Measurements from ENCODE around the gene DAB2IP. TPM values are rescaled to one million over a fixed set of nuclear protein-coding genes. Genes with fewer than 3 reads are reported as not detected.

The DAB2IP gene
- total and polyA plus RNA-seq, 2 donors (not counting 1 experiment from before 2014, with no cell fraction given) = 14.6 to 16.5 TPM

DNA sequence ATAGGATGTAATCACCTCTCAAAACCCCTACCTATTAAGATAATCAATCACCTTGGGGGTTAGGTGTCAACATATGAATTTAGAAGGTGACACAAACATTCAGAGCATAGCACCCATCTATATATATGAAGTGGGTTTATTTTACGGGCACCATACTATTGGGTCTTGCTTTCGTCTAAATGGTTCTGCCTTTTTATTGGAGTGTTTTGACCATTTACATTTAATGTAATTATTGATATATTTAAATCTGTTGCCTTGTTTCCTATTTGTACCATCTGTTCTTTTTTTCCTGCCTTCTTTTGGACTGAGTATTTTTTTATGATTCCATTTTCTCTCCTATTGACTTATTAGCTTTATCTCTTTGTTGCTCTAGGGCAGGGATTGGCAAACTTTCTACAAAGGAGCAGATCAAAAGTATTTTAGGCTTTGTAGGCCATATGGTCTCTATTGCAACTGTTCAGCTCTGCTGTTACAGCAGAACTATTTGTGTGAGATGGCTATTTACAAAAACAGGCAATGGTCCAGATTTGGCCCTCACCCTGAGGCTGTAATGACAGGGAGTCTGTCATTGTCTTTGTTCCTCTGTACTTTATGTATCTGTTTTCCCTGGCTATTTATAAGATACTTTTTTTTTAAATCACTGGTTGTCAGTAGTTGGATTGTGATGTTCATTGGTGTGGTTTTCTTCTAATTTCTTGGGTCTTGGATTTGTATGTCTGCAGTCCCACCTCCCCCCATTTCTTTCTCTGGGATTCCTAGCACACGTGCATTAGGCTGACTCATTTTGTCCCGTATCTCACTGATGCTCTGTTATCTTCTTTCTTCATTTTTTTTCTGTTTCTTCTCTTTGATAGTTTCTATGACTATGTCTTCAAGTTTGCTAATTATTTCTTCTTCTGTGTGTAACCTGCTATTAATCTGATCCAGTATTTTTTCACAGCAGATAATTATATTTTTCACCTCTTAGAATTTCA, 127.1 kb downstream of the DAB2IP start:
- Histone ChIP-seq H3K4me3 (replicated peaks in 1 of 4; ENCODE audit: control extremely low read depth in 1 of 4, insufficient read depth in 1 of 4, low read depth in 3 of 4, low read length in 4 of 4) (no peak overlapping the region), H3K9ac (ENCODE audit: insufficient read depth, low read length) (no peak overlapping the region), H3K79me2 (ENCODE audit: control insufficient read depth, insufficient read depth, low read length) (no peaks in the 10 kb centered on the region), H3K9me3 (ENCODE audit: control insufficient read depth, insufficient read depth, low read depth, low read length) (no peaks in the 10 kb centered on the region), H3K4me1 (ENCODE audit: control insufficient read depth, extremely low read depth, insufficient read depth, low read length) (no peaks in the 10 kb centered on the region), H4K20me1 (ENCODE audit: control insufficient read depth, extremely low read depth, insufficient read depth, low read length) (no peaks in the 10 kb centered on the region), H3K27me3 (ENCODE audit: control insufficient read depth, insufficient read depth, low read length) (no peaks in the 10 kb centered on the region), H3K27ac (ENCODE audit: insufficient read depth, low read length) (no peak overlapping the region), H3K4me2 (ENCODE audit: extremely low read depth, insufficient read depth, low read length) (no peak overlapping the region), H2AFZ (ENCODE audit: low read length) (no peak overlapping the region), H3K36me3 (ENCODE audit: control insufficient read depth, insufficient read depth, low read length) (peaks cover 8% of the 10 kb centered on the region)
- DNase-seq (ENCODE audit: low read depth in 2 of 2) = peak in 1 of 2 donors; percentile 33
- no peak for TF ChIP-seq EZH2 (IDR thresholded peaks at IDR 0.05; ENCODE audit: low read length, missing control alignments)
- TF ChIP-seq, protein P1, sequence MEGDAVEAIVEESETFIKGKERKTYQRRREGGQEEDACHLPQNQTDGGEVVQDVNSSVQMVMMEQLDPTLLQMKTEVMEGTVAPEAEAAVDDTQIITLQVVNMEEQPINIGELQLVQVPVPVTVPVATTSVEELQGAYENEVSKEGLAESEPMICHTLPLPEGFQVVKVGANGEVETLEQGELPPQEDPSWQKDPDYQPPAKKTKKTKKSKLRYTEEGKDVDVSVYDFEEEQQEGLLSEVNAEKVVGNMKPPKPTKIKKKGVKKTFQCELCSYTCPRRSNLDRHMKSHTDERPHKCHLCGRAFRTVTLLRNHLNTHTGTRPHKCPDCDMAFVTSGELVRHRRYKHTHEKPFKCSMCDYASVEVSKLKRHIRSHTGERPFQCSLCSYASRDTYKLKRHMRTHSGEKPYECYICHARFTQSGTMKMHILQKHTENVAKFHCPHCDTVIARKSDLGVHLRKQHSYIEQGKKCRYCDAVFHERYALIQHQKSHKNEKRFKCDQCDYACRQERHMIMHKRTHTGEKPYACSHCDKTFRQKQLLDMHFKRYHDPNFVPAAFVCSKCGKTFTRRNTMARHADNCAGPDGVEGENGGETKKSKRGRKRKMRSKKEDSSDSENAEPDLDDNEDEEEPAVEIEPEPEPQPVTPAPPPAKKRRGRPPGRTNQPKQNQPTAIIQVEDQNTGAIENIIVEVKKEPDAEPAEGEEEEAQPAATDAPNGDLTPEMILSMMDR (conservative IDR thresholded peaks at IDR 0.05 in 1 of 2, IDR thresholded peaks at IDR 0.05 in 1 of 2; ENCODE audit: low read depth in 1 of 2, low read length in 2 of 2) = no peak

DNA sequence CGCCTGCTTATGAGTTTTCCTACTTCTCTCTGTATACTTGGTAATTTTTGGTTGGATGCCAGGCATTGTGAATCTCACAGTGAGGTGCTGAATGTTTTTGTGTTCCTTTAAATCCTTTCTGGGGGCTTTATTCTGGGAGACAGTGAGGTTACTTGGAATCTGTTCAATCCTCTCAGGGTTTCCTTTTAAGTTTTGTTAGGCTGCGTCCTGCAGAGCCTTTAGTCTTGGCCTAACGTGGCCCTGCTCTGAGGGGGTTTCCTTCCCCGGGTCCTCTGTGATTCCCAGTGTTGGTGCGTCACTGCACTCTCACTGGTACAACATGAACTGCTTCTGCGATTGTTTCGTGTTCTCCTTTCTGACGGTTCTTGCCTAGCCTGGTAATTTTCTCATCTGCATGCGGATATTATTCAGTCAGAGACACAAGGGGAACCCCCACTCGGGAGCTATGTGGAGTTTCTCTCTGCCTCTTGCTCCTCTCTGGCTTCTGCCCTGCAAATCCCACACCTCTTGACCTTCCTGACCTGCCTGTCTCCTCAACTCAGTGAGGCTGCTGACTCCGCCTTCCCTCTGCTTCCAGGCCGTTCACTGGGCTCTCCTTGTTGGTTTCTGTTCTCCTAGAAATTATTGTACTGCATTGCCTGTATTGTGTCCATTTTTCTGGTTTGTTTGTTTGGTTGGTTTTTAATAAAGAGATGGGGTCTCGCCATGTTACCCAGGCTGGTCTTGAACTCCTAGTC, 128.1 kb downstream of the DAB2IP start:
- Histone ChIP-seq H2AFZ (ENCODE audit: low read length) (no peak overlapping the region), H3K27me3 (ENCODE audit: control insufficient read depth, insufficient read depth, low read length) (no peaks in the 10 kb centered on the region), H3K4me1 (ENCODE audit: control insufficient read depth, extremely low read depth, insufficient read depth, low read length) (no peaks in the 10 kb centered on the region), H3K27ac (ENCODE audit: insufficient read depth, low read length) (no peak overlapping the region), H3K9me3 (ENCODE audit: control insufficient read depth, insufficient read depth, low read depth, low read length) (no peaks in the 10 kb centered on the region), H4K20me1 (ENCODE audit: control insufficient read depth, extremely low read depth, insufficient read depth, low read length) (no peaks in the 10 kb centered on the region), H3K4me3 (replicated peaks in 1 of 4; ENCODE audit: control extremely low read depth in 1 of 4, insufficient read depth in 1 of 4, low read depth in 3 of 4, low read length in 4 of 4) (no peak overlapping the region), H3K79me2 (ENCODE audit: control insufficient read depth, insufficient read depth, low read length) (no peaks in the 10 kb centered on the region), H3K4me2 (ENCODE audit: extremely low read depth, insufficient read depth, low read length) (no peak overlapping the region), H3K36me3 (ENCODE audit: control insufficient read depth, insufficient read depth, low read length) (peaks cover 6% of the 10 kb centered on the region), H3K9ac (ENCODE audit: insufficient read depth, low read length) (no peak overlapping the region)
- peak in 1 of 2 donors; percentile 31 for DNase-seq (ENCODE audit: low read depth in 2 of 2)
- TF ChIP-seq, protein P1 (conservative IDR thresholded peaks at IDR 0.05 in 1 of 2, IDR thresholded peaks at IDR 0.05 in 1 of 2; ENCODE audit: low read depth in 1 of 2, low read length in 2 of 2) = no peak
- no peak for TF ChIP-seq EZH2 (IDR thresholded peaks at IDR 0.05; ENCODE audit: low read length, missing control alignments)
